GM12878 (cell line): ENCODE measurements around the gene INTS6. TPM values are rescaled to one million over a fixed set of nuclear protein-coding genes. Genes with fewer than 3 reads are reported as not detected.

ENCODE experiments used
- ATAC-seq: fragments of 200-7000 bp; cut with Tn5 transposase; 3 replicates; pipeline ENCODE4 v1.9.1; 2020; ENCODE audit warnings: mild to moderate bottlenecking, moderate library complexity
- BruUV-seq: library from RNA; stranded (reverse); fragments of 400-500 nt; replicated peaks from 2 replicates; lab custom pipeline; 2021; lab: Mats Ljungman, UMichigan
- CTCF ChIA-PET: fragments of 300-600 bp; sonication (Branson Sonifier 250); formaldehyde crosslinking; extraction: SDS; loops from one replicate; lab custom pipeline; 2021; ENCODE audit warnings: inconsistent platforms; lab: Yijun Ruan, JAX
- POLR2A ChIA-PET: fragments of 350-600 bp; formaldehyde crosslinking; extraction: SDS; loops from one replicate; lab custom pipeline; 2021; ENCODE audit warnings: inconsistent platforms; lab: Charles Lee
- RAD21 ChIA-PET: fragments of 300-600 bp; sonication (Branson Sonifier 250); formaldehyde crosslinking; loops from one replicate; lab custom pipeline; 2023; ENCODE audit warnings: antibody characterized with exemption; ENCODE audit not compliant: unreplicated experiment; lab: Charles Lee
- SMC1A ChIA-PET: fragments of 300-600 bp; sonication (Branson Sonifier 250); formaldehyde crosslinking; loops from one replicate; lab custom pipeline; 2023; ENCODE audit not compliant: unreplicated experiment, uncharacterized antibody; lab: Charles Lee
- DNase-seq: peaks from one replicate; pipeline ENCODE4 v3.0.0-alpha.2; 2011; ENCODE audit warnings: low read depth, low spot score
- FAIRE-seq: peaks from 3 replicates; lab custom pipeline; 2011; peaks lifted over from hg19 to GRCh38; lab: Jason Lieb, UNC
- H2AFZ ChIP-seq: 2 replicates; pipeline ENCODE4 v1.6.0; 2011; ENCODE audit warnings: low read depth, low read length, control low read depth; ENCODE audit not compliant: control insufficient read depth
- H3K27ac ChIP-seq: 2 replicates; pipeline ENCODE4 v1.5.1; 2011; ENCODE audit warnings: control low read depth; ENCODE audit not compliant: control insufficient read depth, insufficient read depth
- H3K27me3 ChIP-seq, 2 experiments: replicated peaks in 1 of 2; 2 replicates each; pipeline versions ENCODE4 v1.6.0 to v1.6.1; 2011; ENCODE audit warnings: low read length in 1 of 2; ENCODE audit not compliant: control insufficient read depth in 2 of 2, insufficient read depth in 2 of 2
- H3K36me3 ChIP-seq, 2 experiments: 2 replicates each; pipeline ENCODE4 v1.5.1; 2011; ENCODE audit warnings: low read length in 1 of 2; ENCODE audit not compliant: control insufficient read depth in 2 of 2, insufficient read depth in 2 of 2
- H3K4me1 ChIP-seq: 2 replicates; pipeline ENCODE4 v1.6.1; 2011; ENCODE audit warnings: mild to moderate bottlenecking, low read length, moderate library complexity, mixed read lengths; ENCODE audit not compliant: control insufficient read depth, insufficient read depth
- H3K4me2 ChIP-seq: 2 replicates; pipeline ENCODE4 v1.6.0; 2011; ENCODE audit warnings: control low read depth; ENCODE audit not compliant: control insufficient read depth, insufficient read depth
- H3K4me3 ChIP-seq: fragments of 200-600 bp; sonication (generic); 2 replicates; pipeline ENCODE4 v1.5.1; 2016
- H3K79me2 ChIP-seq: 2 replicates; pipeline ENCODE4 v1.6.0; 2011; ENCODE audit warnings: low read length; ENCODE audit not compliant: control insufficient read depth, insufficient read depth
- H3K9ac ChIP-seq: 2 replicates; pipeline ENCODE4 v1.8.0; 2011; ENCODE audit warnings: low read length, control low read depth, mixed read lengths; ENCODE audit not compliant: control insufficient read depth, insufficient read depth
- H3K9me3 ChIP-seq: replicated peaks from 3 replicates; pipeline ENCODE4 v1.5.1; 2011; ENCODE audit warnings: mild to moderate bottlenecking, low read length; ENCODE audit not compliant: control insufficient read depth, insufficient read depth
- H4K20me1 ChIP-seq: 2 replicates; pipeline ENCODE4 v1.6.0; 2011; ENCODE audit not compliant: control insufficient read depth, insufficient read depth
- BACH1 ChIP-seq: fragments of 450-650 bp; IDR thresholded peaks from 2 replicates; pipeline ENCODE4 v1.6.1; 2017; ENCODE audit warnings: mild to moderate bottlenecking, borderline replicate concordance
- CEBPB ChIP-seq, 2 experiments: fragments of 150-350 bp in 1 of 2; IDR thresholded peaks; 2 replicates each; pipeline ENCODE4 v1.6.1; 2012 to 2014; ENCODE audit warnings: low read depth in 2 of 2, low read length in 2 of 2, borderline replicate concordance in 1 of 2, inconsistent platforms in 1 of 2
- CREB1 ChIP-seq: IDR thresholded peaks from 2 replicates; pipeline ENCODE4 v1.6.1; 2012; ENCODE audit warnings: low read depth, mild to moderate bottlenecking, inconsistent platforms
- EGR1 ChIP-seq, 2 experiments: IDR thresholded peaks; 1 replicate in 1 of 2; 2 replicates in 1 of 2; pipeline ENCODE4 v1.6.1; 2011 to 2012; ENCODE audit warnings: low read depth in 2 of 2, low read length in 2 of 2, borderline replicate concordance in 1 of 2, mild to moderate bottlenecking in 1 of 2, moderate library complexity in 1 of 2
- FOXK2 ChIP-seq: fragments of 450-650 bp; IDR thresholded peaks from 2 replicates; pipeline ENCODE4 v1.6.1; 2017; ENCODE audit warnings: mild to moderate bottlenecking, moderate library complexity
- HCFC1 ChIP-seq: fragments of 150-350 bp; IDR thresholded peaks from 2 replicates; pipeline ENCODE4 v1.6.1; 2014; ENCODE audit warnings: low read length
- IRF3 ChIP-seq: fragments of 450-650 bp; IDR thresholded peaks from 2 replicates; pipeline ENCODE4 v1.6.1; 2014; ENCODE audit warnings: mild to moderate bottlenecking
- MTA2 ChIP-seq: fragments of 450-650 bp; IDR thresholded peaks from 2 replicates; pipeline ENCODE4 v1.6.1; 2016; ENCODE audit warnings: low read depth, mild to moderate bottlenecking, moderate library complexity
- NRF1 ChIP-seq: conservative IDR thresholded peaks from 2 replicates; pipeline ENCODE4 v1.6.1; 2011; ENCODE audit warnings: mild to moderate bottlenecking, low read depth, low read length, improper control_type of control experiment
- PAX5 ChIP-seq: IDR thresholded peaks from 2 replicates; pipeline ENCODE4 v1.6.1; 2011; ENCODE audit warnings: low read depth, low read length, borderline replicate concordance
- TCF3 ChIP-seq: IDR thresholded peaks from 2 replicates; pipeline ENCODE4 v1.6.1; 2012; ENCODE audit warnings: low read depth, mild to moderate bottlenecking, low read length, borderline replicate concordance; ENCODE audit not compliant: insufficient read depth
- ZNF217 ChIP-seq: fragments of 450-650 bp; IDR thresholded peaks from 2 replicates; pipeline ENCODE4 v1.6.1; 2017; ENCODE audit warnings: antibody characterized with exemption, mild to moderate bottlenecking
- ZNF384 ChIP-seq: IDR thresholded peaks from 2 replicates; pipeline ENCODE4 v1.6.1; 2012; ENCODE audit warnings: low read depth, mild to moderate bottlenecking, low read length, improper control_type of control experiment, borderline replicate concordance
- WGBS: methylation state at CpG from one replicate; pipeline ENCODE4 v1.1.6; 2016; ENCODE audit warnings: low lambda C conversion rate; ENCODE audit not compliant: insufficient replicate concordance, insufficient coverage; ENCODE audit errors: missing lambda C conversion rate; 5-methylcytosine and 5-hydroxymethylcytosine counted together
- in situ Hi-C: fragments of 300-500 bp; cut with MboI; formaldehyde crosslinking; loops from 9 replicates; pipeline ENCODE4 v1.14.3; 2018; ENCODE audit warnings: mixed read lengths
- intact Hi-C: fragments of 100-400 bp; cut with micrococcal nuclease; formaldehyde crosslinking; loops from one replicate; pipeline ENCODE4 v1.14.2; 2022; ENCODE audit not compliant: unreplicated experiment
- polyA plus RNA-seq, 11 experiments: library from polyadenylated mRNA; depleted of rRNA in 4 of 11; unstranded in 6 of 11; stranded (reverse) in 5 of 11; fragments of >200 nt; fragmentation: Nextera tagmentation in 4 of 11; fragmentation: Illumina TruSeq in 1 of 11; extraction: Ambion mirVana in 4 of 11; extraction: Trizol in 1 of 11; gene quantifications; 1 replicate in 1 of 11; 2 replicates in 10 of 11; pipeline versions ENCODE4 v1.2.1 to v1.2.3, GENCODE V29; 2011 to 2016; ENCODE audit warnings: inconsistent platforms in 2 of 11, missing spikeins in 2 of 11, low read depth in 1 of 11
- total RNA-seq, 4 experiments: library from RNA; depleted of rRNA in 3 of 4; stranded (reverse); fragments of >200 nt in 3 of 4; fragmentation: Illumina TruSeq in 1 of 4; extraction: Trizol in 1 of 4; gene quantifications; 2 replicates each; pipeline versions ENCODE4 v1.2.1 to v1.2.3, GENCODE V29; 2013 to 2021
- TF ChIP-seq, protein P1 (sequence below): fragments of 450-650 bp; IDR thresholded peaks from 2 replicates; pipeline ENCODE4 v1.6.1; 2017; ENCODE audit warnings: low read depth, mild to moderate bottlenecking, moderate library complexity
- TF ChIP-seq, protein P2 (sequence below): fragments of 450-650 bp; IDR thresholded peaks from 2 replicates; pipeline ENCODE4 v1.6.1; 2016; ENCODE audit warnings: mild to moderate bottlenecking, moderate library complexity, borderline replicate concordance

Gene INTS6
- total and polyA plus RNA-seq, 10 of the 15 experiments (the other 5 are each of a cell fraction or from before 2014, with no cell fraction given), result 7.2 to 57.7 (median 30.9) TPM

GRCh38 chr13:51327961-51328360 is 124.9 kb downstream of the INTS6 start:
- FAIRE-seq, result no peak
- no peak for DNase-seq
- H4K20me1 ChIP-seq, result no peaks in the 10 kb centered on the region
- CTCF ChIA-PET, result no interaction called here
- no peaks in the 10 kb centered on the region for H3K36me3 ChIP-seq
- no peaks in the 10 kb centered on the region for H3K9me3 ChIP-seq
- SMC1A ChIA-PET, result interaction anchor here (1.4 kb wide), 2 partner anchors 148 to 470 kb away, joined by 3 read pairs; no protein-coding TSS in a partner anchor
- no peak overlapping the region for H2AFZ ChIP-seq
- no peaks in the 10 kb centered on the region for H3K79me2 ChIP-seq
- no peak overlapping the region for H3K9ac ChIP-seq
- H3K4me1 ChIP-seq, result peaks cover 24% of the 10 kb centered on the region
- in situ Hi-C loops, result no loop called here
- BruUV-seq, result no TSS peak
- ATAC-seq, result no peak
- no peak overlapping the region for H3K4me2 ChIP-seq
- 83% methylated on average over 2 of the region's 2 CpGs for WGBS
- TF ChIP-seq HCFC1, result no peak
- TF ChIP-seq BACH1, result no peak
- TF ChIP-seq NRF1, result no peak
- TF ChIP-seq PAX5, result no peak
- no peak for TF ChIP-seq TCF3
- TF ChIP-seq IRF3, result no peak
- TF ChIP-seq, protein P1, sequence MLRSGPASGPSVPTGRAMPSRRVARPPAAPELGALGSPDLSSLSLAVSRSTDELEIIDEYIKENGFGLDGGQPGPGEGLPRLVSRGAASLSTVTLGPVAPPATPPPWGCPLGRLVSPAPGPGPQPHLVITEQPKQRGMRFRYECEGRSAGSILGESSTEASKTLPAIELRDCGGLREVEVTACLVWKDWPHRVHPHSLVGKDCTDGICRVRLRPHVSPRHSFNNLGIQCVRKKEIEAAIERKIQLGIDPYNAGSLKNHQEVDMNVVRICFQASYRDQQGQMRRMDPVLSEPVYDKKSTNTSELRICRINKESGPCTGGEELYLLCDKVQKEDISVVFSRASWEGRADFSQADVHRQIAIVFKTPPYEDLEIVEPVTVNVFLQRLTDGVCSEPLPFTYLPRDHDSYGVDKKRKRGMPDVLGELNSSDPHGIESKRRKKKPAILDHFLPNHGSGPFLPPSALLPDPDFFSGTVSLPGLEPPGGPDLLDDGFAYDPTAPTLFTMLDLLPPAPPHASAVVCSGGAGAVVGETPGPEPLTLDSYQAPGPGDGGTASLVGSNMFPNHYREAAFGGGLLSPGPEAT, result no peak
- TF ChIP-seq EGR1 (IDR thresholded peaks at IDR 0.05; ENCODE audit: borderline replicate concordance in 1 of 2, low read depth in 2 of 2, low read length in 2 of 2), result no peak
- no peak for TF ChIP-seq CEBPB (IDR thresholded peaks at IDR 0.05; ENCODE audit: borderline replicate concordance in 1 of 2, low read depth in 2 of 2, low read length in 2 of 2)
- TF ChIP-seq FOXK2, result no peak
- no peak for TF ChIP-seq MTA2
- no peak for TF ChIP-seq ZNF384
- TF ChIP-seq, protein P2, sequence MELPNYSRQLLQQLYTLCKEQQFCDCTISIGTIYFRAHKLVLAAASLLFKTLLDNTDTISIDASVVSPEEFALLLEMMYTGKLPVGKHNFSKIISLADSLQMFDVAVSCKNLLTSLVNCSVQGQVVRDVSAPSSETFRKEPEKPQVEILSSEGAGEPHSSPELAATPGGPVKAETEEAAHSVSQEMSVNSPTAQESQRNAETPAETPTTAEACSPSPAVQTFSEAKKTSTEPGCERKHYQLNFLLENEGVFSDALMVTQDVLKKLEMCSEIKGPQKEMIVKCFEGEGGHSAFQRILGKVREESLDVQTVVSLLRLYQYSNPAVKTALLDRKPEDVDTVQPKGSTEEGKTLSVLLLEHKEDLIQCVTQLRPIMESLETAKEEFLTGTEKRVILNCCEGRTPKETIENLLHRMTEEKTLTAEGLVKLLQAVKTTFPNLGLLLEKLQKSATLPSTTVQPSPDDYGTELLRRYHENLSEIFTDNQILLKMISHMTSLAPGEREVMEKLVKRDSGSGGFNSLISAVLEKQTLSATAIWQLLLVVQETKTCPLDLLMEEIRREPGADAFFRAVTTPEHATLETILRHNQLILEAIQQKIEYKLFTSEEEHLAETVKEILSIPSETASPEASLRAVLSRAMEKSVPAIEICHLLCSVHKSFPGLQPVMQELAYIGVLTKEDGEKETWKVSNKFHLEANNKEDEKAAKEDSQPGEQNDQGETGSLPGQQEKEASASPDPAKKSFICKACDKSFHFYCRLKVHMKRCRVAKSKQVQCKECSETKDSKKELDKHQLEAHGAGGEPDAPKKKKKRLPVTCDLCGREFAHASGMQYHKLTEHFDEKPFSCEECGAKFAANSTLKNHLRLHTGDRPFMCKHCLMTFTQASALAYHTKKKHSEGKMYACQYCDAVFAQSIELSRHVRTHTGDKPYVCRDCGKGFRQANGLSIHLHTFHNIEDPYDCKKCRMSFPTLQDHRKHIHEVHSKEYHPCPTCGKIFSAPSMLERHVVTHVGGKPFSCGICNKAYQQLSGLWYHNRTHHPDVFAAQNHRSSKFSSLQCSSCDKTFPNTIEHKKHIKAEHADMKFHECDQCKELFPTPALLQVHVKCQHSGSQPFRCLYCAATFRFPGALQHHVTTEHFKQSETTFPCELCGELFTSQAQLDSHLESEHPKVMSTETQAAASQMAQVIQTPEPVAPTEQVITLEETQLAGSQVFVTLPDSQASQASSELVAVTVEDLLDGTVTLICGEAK, result no peak
- no peak for TF ChIP-seq CREB1
- TF ChIP-seq ZNF217, result no peak
- TF ChIP-seq, all 136 proteins: peak for 0
- Histone ChIP-seq H3K27me3 (no peaks in the 10 kb centered on the region), H3K4me3 (no peak overlapping the region), H3K27ac (no peak overlapping the region)
- POLR2A ChIA-PET, result interaction anchor here (1.0 kb wide), 1 partner anchor 10 kb away, joined by 3 read pairs; no protein-coding TSS in a partner anchor
- intact Hi-C loops, result no loop called here
- RAD21 ChIA-PET, result no interaction called here
